Activated T-cell treated with anti-CD3 and anti-CD28 coated beads, Interleukin-2, amount 50 U/mL, for 72 hours (primary cell): ENCODE results near the gene ESD. TPM values are rescaled to one million over a fixed set of nuclear protein-coding genes. Genes with fewer than 3 reads are reported as not detected.

Source experiments
- ATAC-seq, 2 donors: fragments of 150-1000 bp; cut with Tn5 transposase; replicated peaks in 1 of 2; 2 replicates each; pipeline ENCODE4 v1.10.0; 2021; ENCODE audit warnings: moderate library complexity in 2 of 2, mild to moderate bottlenecking in 1 of 2
- DNase-seq, 2 donors: peaks; one replicate each; pipeline ENCODE4 v3.0.0; 2021 to 2022; ENCODE audit warnings: mixed read lengths in 1 of 2
- H3K27ac Mint-ChIP-seq: one replicate; pipeline ENCODE4 v1.8.0; 2022; ENCODE audit warnings: mild to moderate bottlenecking, moderate library complexity, mixed read lengths
- H3K27me3 Mint-ChIP-seq: one replicate; pipeline ENCODE4 v1.8.0; 2022; ENCODE audit warnings: low read depth, mixed read lengths
- H3K36me3 Mint-ChIP-seq, 2 donors: one replicate each; pipeline ENCODE4 v1.8.0; 2022; ENCODE audit warnings: mixed read lengths in 2 of 2, mild to moderate bottlenecking in 1 of 2; ENCODE audit not compliant: insufficient read depth in 2 of 2
- H3K4me1 Mint-ChIP-seq: one replicate; pipeline ENCODE4 v1.8.0; 2022; ENCODE audit warnings: low read depth, mixed read lengths
- H3K4me3 Mint-ChIP-seq, 2 donors: one replicate each; pipeline ENCODE4 v1.8.0; 2022; ENCODE audit warnings: mild to moderate bottlenecking in 2 of 2, mixed read lengths in 2 of 2, moderate library complexity in 2 of 2
- H3K9me3 Mint-ChIP-seq, 2 donors: one replicate each; pipeline ENCODE4 v1.8.0; 2022; ENCODE audit warnings: mixed read lengths in 2 of 2
- total RNA-seq, 2 donors: library from RNA; stranded (reverse); gene quantifications; one replicate each; pipeline ENCODE4 v1.2.3, GENCODE V29; 2022

ESD gene
- 100 to 1,000 TPM in 1 of 2 donors, 10 to 100 TPM in 1; 92.4 to 122 TPM for total RNA-seq

GRCh38 chr13:46796515-46797474 is at the start of gene ESD:
TSS of gene ESD (minus strand) at chr13:46797161. CDS start at chr13:46791413, 5,748 bp downstream.
- Mint-ChIP-seq H3K27me3 (no peaks in the 10 kb centered on the region), H3K9me3 (no peaks in the 10 kb centered on the region), H3K27ac (peak within 1 kb of the TSS; percentile 99), H3K4me3 (peak within 1 kb of the TSS; percentile 93 to 99), H3K36me3 (peaks cover 3 to 15% of the 10 kb centered on the region in 2 donors), H3K4me1 (peaks cover 45% of the 10 kb centered on the region)
- peak; percentile 92 to 95 for DNase-seq
- peak; percentile 91 to 94 for ATAC-seq

GRCh38 chr13:46846726-46847125 is 49.8 kb upstream of the ESD start:
- ATAC-seq: no peak
- Mint-ChIP-seq H3K4me1 (no peaks in the 10 kb centered on the region), H3K36me3 (no peaks in the 10 kb centered on the region), H3K9me3 (no peaks in the 10 kb centered on the region), H3K27ac (no peak overlapping the region), H3K4me3 (no peak overlapping the region), H3K27me3 (peaks cover 4% of the 10 kb centered on the region)
- DNase-seq: no peak

DNA sequence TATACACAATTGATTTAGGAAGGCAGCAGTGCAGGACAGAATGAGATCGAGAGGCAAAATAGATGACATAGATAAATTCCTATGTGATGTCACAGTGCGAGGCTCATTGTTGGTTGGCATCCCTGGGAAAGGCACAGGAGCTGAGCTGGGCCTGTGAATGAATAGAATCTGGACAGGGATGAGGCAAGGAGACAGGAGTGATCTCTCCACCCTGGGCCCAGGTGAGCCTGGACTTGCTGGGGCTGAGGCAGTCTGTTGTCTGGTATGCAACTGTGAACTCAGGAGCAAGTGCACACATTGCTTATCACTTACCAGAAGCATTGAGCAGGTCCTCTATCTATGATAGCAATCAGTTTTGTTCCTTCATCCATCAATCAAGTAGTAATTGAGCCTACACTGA is 48.2 kb upstream of the ESD start:
- Mint-ChIP-seq H3K4me3 (no peak overlapping the region), H3K9me3 (no peaks in the 10 kb centered on the region), H3K36me3 (no peaks in the 10 kb centered on the region), H3K4me1 (no peaks in the 10 kb centered on the region), H3K27me3 (no peaks in the 10 kb centered on the region), H3K27ac (no peak overlapping the region)
- DNase-seq (no peak), ATAC-seq (no peak)

- no peaks in the 10 kb centered on the region for H3K36me3 Mint-ChIP-seq
- no peaks in the 10 kb centered on the region for H3K27me3 Mint-ChIP-seq
- no peak overlapping the region for H3K27ac Mint-ChIP-seq
- no peak for DNase-seq
- no peaks in the 10 kb centered on the region for H3K9me3 Mint-ChIP-seq
- H3K4me1 Mint-ChIP-seq: no peaks in the 10 kb centered on the region
- no peak for ATAC-seq
- H3K4me3 Mint-ChIP-seq: no peak overlapping the region
These were observed 47.5 kb upstream of the ESD start for GRCh38 chr13:46844431-46844830.

GRCh38 chr13:46839399-46839798 is 42.4 kb upstream of the ESD start:
- H3K27ac Mint-ChIP-seq: no peak overlapping the region
- no peaks in the 10 kb centered on the region for H3K9me3 Mint-ChIP-seq
- H3K4me3 Mint-ChIP-seq: no peak overlapping the region
- no peaks in the 10 kb centered on the region for H3K27me3 Mint-ChIP-seq
- no peak for ATAC-seq
- no peak for DNase-seq
- no peaks in the 10 kb centered on the region for H3K4me1 Mint-ChIP-seq
- H3K36me3 Mint-ChIP-seq: no peaks in the 10 kb centered on the region

DNA sequence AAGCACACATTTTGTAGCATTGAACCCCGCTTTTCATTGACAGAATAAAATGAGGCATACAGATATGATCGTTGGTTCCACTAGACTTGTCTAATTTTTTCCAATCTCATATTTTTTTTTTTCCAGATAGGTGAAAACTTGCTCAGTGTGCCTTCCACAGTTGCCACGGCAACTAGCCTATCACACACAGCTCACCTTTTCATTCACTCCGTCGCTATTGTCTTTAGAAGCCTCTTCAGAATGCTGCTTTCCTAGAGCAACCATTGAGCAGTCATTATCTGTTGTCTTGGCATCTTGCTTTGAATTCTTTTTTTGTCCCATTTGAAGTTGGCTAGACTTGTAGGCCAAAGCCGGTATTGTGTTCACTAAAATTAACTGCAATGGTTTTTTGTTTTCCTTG is 37.7 kb upstream of the ESD start:
- no peaks in the 10 kb centered on the region for H3K4me1 Mint-ChIP-seq
- H3K27me3 Mint-ChIP-seq: no peaks in the 10 kb centered on the region
- H3K36me3 Mint-ChIP-seq: no peaks in the 10 kb centered on the region
- H3K27ac Mint-ChIP-seq: no peak overlapping the region
- H3K9me3 Mint-ChIP-seq: no peaks in the 10 kb centered on the region
- no peak overlapping the region for H3K4me3 Mint-ChIP-seq
- DNase-seq: no peak
- ATAC-seq: no peak

DNA sequence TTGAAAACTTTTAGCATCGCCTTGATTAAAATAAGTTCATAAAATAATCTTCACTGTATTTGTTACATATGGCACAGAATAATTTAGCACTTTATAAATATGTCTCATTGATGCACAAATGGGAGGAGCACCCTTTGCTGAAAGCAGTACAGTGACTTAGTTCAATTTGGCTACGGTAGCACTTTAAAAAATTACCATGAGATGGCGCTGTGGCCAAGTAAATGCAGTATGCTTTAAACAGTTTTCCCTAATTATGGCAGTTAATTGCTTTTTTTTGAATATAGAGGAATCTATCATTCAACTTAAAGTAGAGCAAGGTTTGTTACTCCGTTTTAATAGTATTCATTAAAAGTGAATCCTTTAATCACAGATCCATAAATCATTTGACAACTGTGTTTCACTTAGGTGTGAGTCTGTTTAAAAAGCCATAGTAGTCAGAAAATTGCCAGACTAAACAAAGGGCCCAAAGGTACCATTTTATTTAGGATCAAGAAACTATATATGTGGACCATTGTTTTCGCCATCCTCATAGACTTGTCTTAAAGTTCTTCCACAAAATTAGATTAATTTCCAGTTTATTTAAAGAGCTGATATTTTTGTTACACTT is 34.7 kb upstream of the ESD start:
- no peak overlapping the region for H3K4me3 Mint-ChIP-seq
- no peaks in the 10 kb centered on the region for H3K9me3 Mint-ChIP-seq
- DNase-seq (peak; percentile 25 to 50), ATAC-seq (no peak)
- no peaks in the 10 kb centered on the region for H3K27me3 Mint-ChIP-seq
- no peaks in the 10 kb centered on the region for H3K4me1 Mint-ChIP-seq
- H3K27ac Mint-ChIP-seq: no peak overlapping the region
- no peaks in the 10 kb centered on the region for H3K36me3 Mint-ChIP-seq

DNA sequence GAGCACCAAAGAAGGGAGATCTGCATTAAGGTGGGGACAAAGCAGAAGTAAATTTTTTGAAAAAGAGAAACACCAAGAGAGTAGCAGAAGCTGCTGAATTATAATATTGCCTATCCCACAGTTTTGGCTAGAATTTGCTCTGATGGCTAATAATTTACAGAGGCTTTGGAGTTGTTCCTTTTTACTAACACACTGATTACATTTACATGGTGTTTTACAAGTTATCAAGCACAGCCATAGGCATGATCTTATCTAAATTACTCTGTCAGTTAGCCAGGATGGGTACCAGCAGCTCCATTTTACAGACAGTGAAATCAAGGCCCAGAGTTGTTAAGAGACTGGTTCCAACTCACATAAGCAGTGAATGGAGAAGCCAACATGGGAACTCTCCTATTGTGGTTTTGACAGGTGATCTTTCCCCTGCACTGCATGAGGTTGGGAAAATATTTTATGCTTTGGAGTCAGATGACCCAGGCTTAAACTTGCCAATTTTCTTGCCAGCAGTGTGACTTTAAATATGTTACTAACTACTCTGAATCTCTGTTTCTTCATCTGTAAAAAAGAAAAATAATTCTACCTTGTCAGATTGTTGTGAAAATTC is 33.5 kb upstream of the ESD start:
- ATAC-seq (no peak), DNase-seq (no peak)
- H3K27ac Mint-ChIP-seq: no peak overlapping the region
- H3K4me1 Mint-ChIP-seq: no peaks in the 10 kb centered on the region
- no peak overlapping the region for H3K4me3 Mint-ChIP-seq
- no peaks in the 10 kb centered on the region for H3K27me3 Mint-ChIP-seq
- no peaks in the 10 kb centered on the region for H3K9me3 Mint-ChIP-seq
- H3K36me3 Mint-ChIP-seq: no peaks in the 10 kb centered on the region

- no peak overlapping the region for H3K4me3 Mint-ChIP-seq
- H3K9me3 Mint-ChIP-seq: no peaks in the 10 kb centered on the region
- peaks cover 10% of the 10 kb centered on the region for H3K27me3 Mint-ChIP-seq
- ATAC-seq (no peak), DNase-seq (no peak)
- H3K27ac Mint-ChIP-seq: no peak overlapping the region
- H3K4me1 Mint-ChIP-seq: no peaks in the 10 kb centered on the region
- no peaks in the 10 kb centered on the region for H3K36me3 Mint-ChIP-seq
These were observed 25.6 kb upstream of the ESD start for GRCh38 chr13:46822551-46822950.

GRCh38 chr13:46817838-46818476 is 21.0 kb upstream of the ESD start:
- peaks cover 2 to 4% of the 10 kb centered on the region in 2 donors for H3K9me3 Mint-ChIP-seq
- no peaks in the 10 kb centered on the region for H3K4me1 Mint-ChIP-seq
- DNase-seq (no peak), ATAC-seq (no peak)
- H3K27ac Mint-ChIP-seq: no peak overlapping the region
- peaks cover 10% of the 10 kb centered on the region for H3K27me3 Mint-ChIP-seq
- H3K36me3 Mint-ChIP-seq: peaks cover 2 to 3% of the 10 kb centered on the region in 2 donors
- no peak overlapping the region for H3K4me3 Mint-ChIP-seq

DNA sequence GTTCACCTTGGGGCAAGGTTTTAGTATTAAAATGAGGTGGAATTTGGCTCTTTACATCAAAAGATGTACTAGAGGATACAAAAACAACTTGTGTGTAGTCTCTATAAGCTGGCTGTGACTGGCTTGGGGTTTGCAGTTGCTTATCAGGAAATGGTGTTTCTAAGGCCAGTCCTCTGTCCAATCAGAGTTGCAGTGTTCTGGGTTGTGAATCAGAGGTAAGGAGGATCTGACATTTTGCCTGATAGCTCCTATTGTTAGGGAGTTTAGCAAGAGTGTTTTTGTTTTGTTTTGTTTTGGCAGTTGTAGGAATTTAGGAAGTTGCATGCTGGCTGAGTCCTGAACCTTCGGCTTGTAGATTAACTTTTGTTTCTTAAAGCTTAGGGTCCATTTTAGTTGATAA is 20.1 kb upstream of the ESD start:
- DNase-seq: no peak
- peaks cover 10% of the 10 kb centered on the region for H3K27me3 Mint-ChIP-seq

DNA sequence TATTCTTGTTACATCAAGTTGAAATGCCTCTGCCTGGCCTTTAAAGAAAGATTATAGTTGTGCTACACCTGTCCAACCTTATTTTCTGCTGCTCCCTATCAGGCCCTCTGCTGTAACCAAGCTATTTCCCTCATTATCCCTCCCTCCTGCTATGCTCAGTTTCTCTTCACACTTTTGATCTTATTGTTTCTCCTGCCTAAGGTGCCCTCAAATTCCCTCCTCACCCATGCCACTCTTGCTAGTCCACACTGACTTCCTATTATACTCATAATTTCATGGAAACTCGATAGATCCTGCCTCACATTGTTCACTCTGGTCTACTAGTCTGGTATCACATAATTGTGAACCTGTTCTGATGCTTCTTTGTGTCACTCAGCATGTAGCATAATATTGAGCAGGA is 19.4 kb upstream of the ESD start:
- DNase-seq (no peak), ATAC-seq (no peak)
- Mint-ChIP-seq H3K27ac (no peak overlapping the region), H3K36me3 (peaks cover 10 to 12% of the 10 kb centered on the region in 2 donors), H3K27me3 (peaks cover 10% of the 10 kb centered on the region), H3K4me1 (peaks cover 6% of the 10 kb centered on the region), H3K9me3 (peaks cover 11 to 13% of the 10 kb centered on the region in 2 donors), H3K4me3 (no peak overlapping the region)

More for the DNA sequence above, 20.1 kb upstream of the ESD start:
- no peak overlapping the region for H3K4me3 Mint-ChIP-seq
- no peak for ATAC-seq
- peaks cover 9 to 11% of the 10 kb centered on the region in 2 donors for H3K9me3 Mint-ChIP-seq
- peaks cover 6% of the 10 kb centered on the region for H3K4me1 Mint-ChIP-seq
- no peak overlapping the region for H3K27ac Mint-ChIP-seq
- H3K36me3 Mint-ChIP-seq: peaks cover 9 to 10% of the 10 kb centered on the region in 2 donors
